Measurements from ENCODE around the gene SLC2A1.

SLC2A1 gene

GRCh38 chr1:42979896-42980800 is 21.5 kb upstream of the SLC2A1 start:
- DNase-seq (ENCODE audit: low read depth) = no peak

GRCh38 chr1:42979036-42979430 is 20.4 kb upstream of the SLC2A1 start:
- no peak for DNase-seq (ENCODE audit: low read depth)

GRCh38 chr1:42978317-42979035 is 19.8 kb upstream of the SLC2A1 start:
- DNase-seq (ENCODE audit: low read depth) = no peak

- DNase-seq (ENCODE audit: low read depth) = no peak
Measured at GRCh38 chr1:42977653-42978052, 19.0 kb upstream of the SLC2A1 start.

GRCh38 chr1:42975561-42976225 is 17.0 kb upstream of the SLC2A1 start:
- no peak for DNase-seq (ENCODE audit: low read depth)

GRCh38 chr1:42974767-42975437 is 16.2 kb upstream of the SLC2A1 start:
- no peak for DNase-seq (ENCODE audit: low read depth)

GRCh38 chr1:42973799-42974198 is 15.1 kb upstream of the SLC2A1 start:
- DNase-seq (ENCODE audit: low read depth) = no peak

- DNase-seq (ENCODE audit: low read depth) = no peak
Measured at GRCh38 chr1:42973286-42973685, 14.6 kb upstream of the SLC2A1 start.

- DNase-seq (ENCODE audit: low read depth) = no peak
Measured at GRCh38 chr1:42971841-42972291, 13.2 kb upstream of the SLC2A1 start.

- DNase-seq (ENCODE audit: low read depth) = no peak
Measured at GRCh38 chr1:42970143-42970542, 11.5 kb upstream of the SLC2A1 start.

GRCh38 chr1:42968654-42969053 is 10.0 kb upstream of the SLC2A1 start:
- no peak for DNase-seq (ENCODE audit: low read depth)

GRCh38 chr1:42966688-42967612 is 8.3 kb upstream of the SLC2A1 start:
- DNase-seq (ENCODE audit: low read depth) = no peak

GRCh38 chr1:42965378-42965777 is 6.7 kb upstream of the SLC2A1 start:
- no peak for DNase-seq (ENCODE audit: low read depth)

- DNase-seq (ENCODE audit: low read depth) = no peak
Measured at GRCh38 chr1:42964044-42964812, 5.6 kb upstream of the SLC2A1 start.

GRCh38 chr1:42963378-42964043 is 4.8 kb upstream of the SLC2A1 start:
- DNase-seq (ENCODE audit: low read depth) = peak; percentile 93

GRCh38 chr1:42962641-42963377 is 4.1 kb upstream of the SLC2A1 start:
- peak; percentile 81 for DNase-seq (ENCODE audit: low read depth)

- DNase-seq (ENCODE audit: low read depth) = no peak
Measured at GRCh38 chr1:42961312-42962091, 2.8 kb upstream of the SLC2A1 start.

Data from CMK (cell line).